ENCODE data around the gene DLX2.

DLX2 gene

DNA sequence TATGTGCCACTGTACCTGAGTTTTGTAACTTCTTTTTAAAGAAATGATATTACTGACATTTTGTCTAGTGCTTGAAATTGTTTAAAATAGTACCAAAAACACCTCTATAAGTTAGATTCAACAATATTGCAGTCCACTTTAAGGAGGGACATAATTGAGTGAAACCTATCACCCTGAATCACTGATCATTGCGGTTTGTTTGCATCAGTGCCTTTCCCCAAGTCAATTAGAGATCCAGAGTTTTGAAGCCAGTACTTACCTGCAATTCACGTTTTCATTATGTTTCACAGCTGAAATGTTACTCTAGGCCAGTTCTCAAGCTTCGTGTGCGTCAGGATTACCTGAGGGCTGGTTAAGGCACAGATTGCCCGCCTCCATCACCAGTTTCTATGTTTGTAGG is 44.0 kb downstream of the DLX2 start:
- POLR2A ChIA-PET (ENCODE audit: low non-redundant PET) = no interaction called here
- TF ChIP-seq, protein P1, sequence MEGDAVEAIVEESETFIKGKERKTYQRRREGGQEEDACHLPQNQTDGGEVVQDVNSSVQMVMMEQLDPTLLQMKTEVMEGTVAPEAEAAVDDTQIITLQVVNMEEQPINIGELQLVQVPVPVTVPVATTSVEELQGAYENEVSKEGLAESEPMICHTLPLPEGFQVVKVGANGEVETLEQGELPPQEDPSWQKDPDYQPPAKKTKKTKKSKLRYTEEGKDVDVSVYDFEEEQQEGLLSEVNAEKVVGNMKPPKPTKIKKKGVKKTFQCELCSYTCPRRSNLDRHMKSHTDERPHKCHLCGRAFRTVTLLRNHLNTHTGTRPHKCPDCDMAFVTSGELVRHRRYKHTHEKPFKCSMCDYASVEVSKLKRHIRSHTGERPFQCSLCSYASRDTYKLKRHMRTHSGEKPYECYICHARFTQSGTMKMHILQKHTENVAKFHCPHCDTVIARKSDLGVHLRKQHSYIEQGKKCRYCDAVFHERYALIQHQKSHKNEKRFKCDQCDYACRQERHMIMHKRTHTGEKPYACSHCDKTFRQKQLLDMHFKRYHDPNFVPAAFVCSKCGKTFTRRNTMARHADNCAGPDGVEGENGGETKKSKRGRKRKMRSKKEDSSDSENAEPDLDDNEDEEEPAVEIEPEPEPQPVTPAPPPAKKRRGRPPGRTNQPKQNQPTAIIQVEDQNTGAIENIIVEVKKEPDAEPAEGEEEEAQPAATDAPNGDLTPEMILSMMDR (conservative IDR thresholded peaks at IDR 0.05; ENCODE audit: low read depth) = no peak
- no peak overlapping the region for H3K27ac ChIP-seq
- CTCF ChIA-PET = no interaction called here
- DNase-seq (ENCODE audit: low spot score) = no peak

DNA sequence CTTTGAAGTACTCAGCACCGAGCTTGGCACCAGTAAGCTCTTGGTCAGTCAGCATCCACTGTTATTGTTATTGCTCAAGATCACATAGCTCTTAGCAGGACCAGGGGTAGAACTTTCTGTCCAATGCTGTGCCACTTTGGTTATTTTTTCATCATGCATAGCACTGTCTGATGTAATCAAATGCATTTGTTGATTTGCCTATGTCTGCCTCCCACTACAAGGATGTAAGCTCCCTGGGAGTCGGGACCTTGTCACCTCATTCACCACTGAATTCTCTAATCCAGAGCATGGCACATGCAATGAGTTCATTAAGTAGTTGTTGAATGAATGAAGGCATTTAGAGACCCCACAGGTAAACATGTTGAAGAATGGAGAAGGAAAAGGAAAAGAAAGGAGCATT is 46.4 kb downstream of the DLX2 start:
- no peak overlapping the region for H3K27ac ChIP-seq
- POLR2A ChIA-PET (ENCODE audit: low non-redundant PET) = no interaction called here
- no peak for DNase-seq (ENCODE audit: low spot score)
- TF ChIP-seq, protein P1 (conservative IDR thresholded peaks at IDR 0.05; ENCODE audit: low read depth) = no peak
- CTCF ChIA-PET = interaction anchor here (0.6 to 0.7 kb wide), 2 partner anchors 133 to 348 kb away, joined by 3 read pairs; no protein-coding TSS in a partner anchor

DNA sequence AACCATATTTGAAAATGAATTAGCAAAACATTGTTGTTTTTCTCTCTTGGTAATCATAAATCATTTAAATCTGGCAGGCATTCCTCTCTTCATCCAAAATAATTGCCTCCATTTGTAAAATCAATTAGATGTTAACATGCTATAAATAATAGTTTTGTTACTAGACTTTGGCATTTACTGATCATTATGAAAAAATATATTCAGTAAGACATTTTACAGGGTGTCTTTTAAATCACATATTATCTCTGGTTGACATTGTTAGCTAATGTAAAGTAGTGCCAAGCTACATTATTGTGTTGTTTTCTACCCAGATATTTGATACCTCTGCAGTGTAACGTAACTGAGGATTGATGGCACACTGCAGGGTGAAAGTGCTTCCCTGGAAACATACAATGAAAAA is 49.2 kb downstream of the DLX2 start:
- no peak overlapping the region for H3K27ac ChIP-seq
- CTCF ChIA-PET = no interaction called here
- DNase-seq (ENCODE audit: low spot score) = no peak
- POLR2A ChIA-PET (ENCODE audit: low non-redundant PET) = no interaction called here
- TF ChIP-seq, protein P1 (conservative IDR thresholded peaks at IDR 0.05; ENCODE audit: low read depth) = no peak

DNA sequence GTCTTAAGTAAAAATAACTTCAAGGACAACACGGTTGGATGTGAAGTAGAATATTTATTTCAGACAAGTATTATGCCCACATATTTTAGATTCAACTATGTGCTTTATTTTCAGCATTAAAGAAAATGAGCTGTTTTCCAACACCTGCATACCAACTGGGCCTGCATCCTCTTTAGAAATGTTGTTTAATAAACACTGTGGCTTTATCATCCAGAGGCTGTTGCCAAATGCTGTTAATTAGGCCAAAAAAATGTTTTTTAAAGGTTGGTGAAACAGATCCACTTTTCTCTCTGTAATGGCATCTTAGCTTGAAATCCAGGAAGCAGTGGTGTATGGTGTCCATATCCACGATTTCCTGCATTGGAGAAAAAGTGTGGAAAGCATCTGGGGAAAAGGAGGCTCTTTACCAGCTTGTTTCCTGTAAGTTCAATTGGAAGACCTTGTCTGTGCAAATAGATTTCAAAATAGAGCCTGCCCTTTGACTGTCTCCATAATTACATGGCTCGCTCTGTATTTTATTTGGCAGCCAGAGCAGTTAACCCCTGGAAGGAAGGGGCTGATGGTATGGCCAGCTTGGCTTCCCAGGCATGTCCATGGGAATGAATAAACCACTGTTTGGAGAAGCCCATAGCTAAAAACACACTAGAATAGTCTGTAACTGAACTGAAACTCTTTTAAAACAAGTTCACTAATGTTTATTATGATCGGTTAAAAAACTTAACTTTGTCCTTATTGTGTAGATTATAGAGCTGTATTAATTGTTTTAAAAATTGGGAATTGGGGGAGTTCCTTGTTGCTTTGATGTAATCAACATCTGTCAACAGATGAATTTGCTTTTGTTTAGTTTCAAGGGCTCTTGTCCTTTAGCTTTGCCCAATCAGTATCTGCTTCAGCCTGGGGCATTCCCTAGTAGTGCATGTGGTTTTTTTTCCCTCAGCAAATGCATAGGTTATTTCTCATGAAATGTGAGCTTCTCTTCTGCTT is 50.4 kb downstream of the DLX2 start:
- no peak for DNase-seq (ENCODE audit: low spot score)
- ChIA-PET POLR2A (ENCODE audit: low non-redundant PET) (interaction anchor here (0.6 kb wide), 1 partner anchor 966 kb away, joined by 3 read pairs; no protein-coding TSS in a partner anchor), CTCF (interaction anchor here (0.6 to 0.8 kb wide), 2 partner anchors 46 to 508 kb away, joined by 4 read pairs; no protein-coding TSS in a partner anchor)
- no peak overlapping the region for H3K27ac ChIP-seq
- TF ChIP-seq, protein P1 (conservative IDR thresholded peaks at IDR 0.05; ENCODE audit: low read depth) = no peak

DNA sequence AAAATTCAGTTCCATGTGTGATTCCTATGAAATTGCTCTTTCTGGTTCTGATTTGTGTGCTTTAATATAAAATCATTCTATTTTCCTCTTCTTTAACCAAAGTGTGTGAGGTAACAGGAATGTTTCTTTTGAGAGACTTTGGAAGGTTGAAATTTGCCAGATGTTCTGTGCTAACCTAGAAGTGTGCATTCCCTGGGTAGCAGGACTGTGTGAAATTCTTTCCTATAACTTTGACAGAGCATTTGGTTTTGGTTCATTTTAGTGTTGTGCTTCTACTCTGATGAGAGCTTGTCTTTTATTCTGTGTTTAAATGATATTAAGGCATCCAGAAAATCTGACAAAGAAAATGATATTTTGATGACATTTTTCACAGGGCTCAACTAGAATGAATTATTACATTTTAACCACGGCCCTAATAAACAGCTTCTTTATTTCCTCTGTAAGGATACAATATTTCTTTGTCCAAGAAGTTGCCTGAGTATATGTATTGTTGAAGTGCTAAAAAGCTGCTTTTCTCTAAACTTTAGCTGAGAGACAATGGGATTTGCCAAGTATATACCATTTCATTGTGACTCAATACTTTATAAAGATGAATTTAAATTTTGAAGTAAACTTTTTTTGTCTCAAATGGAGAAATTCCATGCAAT is 52.1 kb downstream of the DLX2 start:
- no peak for DNase-seq (ENCODE audit: low spot score)
- H3K27ac ChIP-seq = no peak overlapping the region
- POLR2A ChIA-PET (ENCODE audit: low non-redundant PET) = no interaction called here
- CTCF ChIA-PET = interaction anchor here (0.7 kb wide), 1 partner anchor 92 kb away, joined by 5 read pairs; no protein-coding TSS in a partner anchor
- TF ChIP-seq, protein P1 (conservative IDR thresholded peaks at IDR 0.05; ENCODE audit: low read depth) = no peak

DNA sequence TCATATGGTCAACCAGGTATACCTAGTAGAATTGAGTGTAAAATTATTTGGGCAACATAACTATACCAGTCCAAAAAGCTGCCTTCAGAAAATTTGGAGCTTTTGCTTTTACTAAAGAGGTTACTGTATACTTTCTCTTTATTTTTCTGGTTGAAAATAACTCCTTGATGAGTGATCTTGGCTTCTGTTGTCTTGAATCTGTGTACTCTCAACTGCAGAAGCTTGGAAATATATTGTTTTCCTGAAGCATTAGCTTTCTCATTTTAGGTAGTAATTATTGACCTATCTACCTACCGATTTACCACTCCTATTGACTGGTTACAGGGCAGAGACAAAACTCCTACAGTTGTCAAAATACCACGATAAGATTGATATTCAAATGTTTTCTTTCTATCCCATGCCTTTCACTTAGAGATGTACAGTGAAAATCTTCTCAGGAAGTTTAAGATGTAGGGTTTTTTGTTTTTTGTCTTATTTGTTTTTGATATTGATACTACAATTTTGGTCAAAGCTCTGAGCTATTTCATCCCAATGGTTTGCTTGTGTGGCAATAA is 53.1 kb downstream of the DLX2 start:
- no peak for DNase-seq (ENCODE audit: low spot score)
- no peak overlapping the region for H3K27ac ChIP-seq
- ChIA-PET CTCF (interaction anchor here (0.7 to 1.1 kb wide), 2 partner anchors 9 to 93 kb away, joined by 3 to 5 read pairs; no protein-coding TSS in a partner anchor), POLR2A (ENCODE audit: low non-redundant PET) (no interaction called here)
- TF ChIP-seq, protein P1 (conservative IDR thresholded peaks at IDR 0.05; ENCODE audit: low read depth) = no peak

Data from RWPE1 (cell line).